Esophagus squamous epithelium (tissue), 5 donors: Measurements from ENCODE around the gene NEDD4. TPM values are rescaled to one million over a fixed set of nuclear protein-coding genes. Genes with fewer than 3 reads are reported as not detected.
A peak's percentile ranks its signal among the peaks of the same experiment; 100 is the strongest.

Experiments
- DNase-seq: peaks from one replicate; lab custom pipeline; 2025; lab: John Stamatoyannopoulos, UW
- H3K27ac ChIP-seq, 4 donors: fragments of 200-600 bp; sonication (generic); one replicate each; pipeline ENCODE4 v1.5.1; 2016 to 2019; ENCODE audit warnings: mild to moderate bottlenecking in 1 of 4
- H3K27me3 ChIP-seq, 4 donors: fragments of 200-600 bp; sonication (generic); 1 replicate in 3 of 4; 2 replicates in 1 of 4; pipeline versions ENCODE4 v1.5.1 to v1.6.0; 2017 to 2021; ENCODE audit warnings: antibody characterized with exemption in 1 of 4
- H3K36me3 ChIP-seq, 3 donors: fragments of 200-600 bp; sonication (generic); one replicate each; pipeline ENCODE4 v1.5.1; 2016 to 2019
- H3K4me1 ChIP-seq, 3 donors: fragments of 200-600 bp; sonication (generic); one replicate each; pipeline ENCODE4 v1.5.1; 2017 to 2019
- H3K4me3 ChIP-seq, 4 donors: fragments of 200-600 bp; sonication (generic); 1 replicate in 3 of 4; 2 replicates in 1 of 4; pipeline ENCODE4 v1.5.1; 2016 to 2019; ENCODE audit warnings: mild to moderate bottlenecking in 2 of 4, moderate library complexity in 1 of 4
- H3K9me3 ChIP-seq, 3 donors: fragments of 200-600 bp; sonication (generic); one replicate each; pipeline ENCODE4 v1.5.1; 2016 to 2019
- POLR2A ChIP-seq, 4 donors: fragments of 450-650 bp; IDR thresholded peaks; one replicate each; pipeline ENCODE4 v1.6.1; 2017; ENCODE audit warnings: antibody characterized with exemption in 4 of 4, mild to moderate bottlenecking in 4 of 4, moderate library complexity in 3 of 4
- WGBS, 2 donors: methylation state at CpG; one replicate each; pipeline ENCODE4 v1.1.5; 2018; 5-methylcytosine and 5-hydroxymethylcytosine counted together
- intact Hi-C: fragments of 100-400 bp; cut with DNase I; formaldehyde crosslinking; loops from one replicate; pipeline ENCODE4 v1.15.0; 2022
- total RNA-seq, 4 donors: library from RNA; depleted of rRNA; stranded (reverse); fragments of >200 nt; gene quantifications; one replicate each; pipeline ENCODE4 v1.1.0, GENCODE V29; 2016
- TF ChIP-seq, protein P1 (sequence below), 6 experiments: fragments of 450-650 bp in 4 of 6; fragments of 200-600 bp in 2 of 6; sonication (generic) in 2 of 6; IDR thresholded peaks; one replicate each; pipeline ENCODE4 v1.5.1; 2016 to 2019; ENCODE audit warnings: antibody characterized with exemption in 6 of 6, mild to moderate bottlenecking in 4 of 6, moderate library complexity in 4 of 6
- donor health status: DM: yes; HTN: yes; CAD: no.

The NEDD4 gene
- total RNA-seq, 4 donors from 2014 or later, result 4.5 to 15.1 (median 11.7) TPM

DNA sequence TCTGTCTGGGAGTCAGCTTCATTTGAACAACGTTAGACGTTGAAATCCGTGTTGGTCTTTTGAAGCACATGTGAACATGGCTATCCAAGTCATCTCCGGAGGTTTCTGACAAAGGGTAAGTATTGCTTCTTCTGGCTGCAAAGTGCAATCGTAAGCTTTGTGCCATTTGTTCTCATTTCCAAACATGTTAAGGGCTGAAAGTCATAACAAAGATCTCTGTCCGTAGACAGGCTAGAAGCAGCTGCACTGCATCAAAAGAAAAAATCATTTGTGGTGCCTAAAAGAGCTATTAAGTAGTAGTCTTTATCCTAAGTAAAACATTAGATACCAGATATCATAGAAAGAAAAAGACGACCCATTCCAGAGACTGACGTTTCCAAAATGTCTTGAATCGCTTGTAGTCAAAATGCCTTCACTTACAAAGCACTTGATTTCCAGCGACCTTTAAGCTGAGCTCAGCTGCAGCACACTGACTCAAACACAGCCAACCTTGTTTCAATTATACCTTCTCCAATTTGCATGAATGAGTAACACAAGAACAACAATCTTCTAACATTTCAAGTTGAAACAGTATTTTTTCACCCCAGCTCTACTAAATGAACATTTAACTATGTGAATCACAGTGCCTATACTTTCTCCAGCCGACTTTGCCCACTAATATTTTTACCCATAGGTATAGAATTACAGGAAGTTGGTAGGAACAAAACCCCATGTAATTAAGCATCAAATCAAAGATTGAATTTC is 76.6 kb downstream of the NEDD4 start:
- no peaks in the 10 kb centered on the region for H3K36me3 ChIP-seq
- peak overlapping the region in 1 of 4 donors; percentile 12 for H3K4me3 ChIP-seq
- H3K4me1 ChIP-seq, result peaks cover 0 to 17% (median 0%) of the 10 kb centered on the region in 3 donors
- TF ChIP-seq, protein P1, sequence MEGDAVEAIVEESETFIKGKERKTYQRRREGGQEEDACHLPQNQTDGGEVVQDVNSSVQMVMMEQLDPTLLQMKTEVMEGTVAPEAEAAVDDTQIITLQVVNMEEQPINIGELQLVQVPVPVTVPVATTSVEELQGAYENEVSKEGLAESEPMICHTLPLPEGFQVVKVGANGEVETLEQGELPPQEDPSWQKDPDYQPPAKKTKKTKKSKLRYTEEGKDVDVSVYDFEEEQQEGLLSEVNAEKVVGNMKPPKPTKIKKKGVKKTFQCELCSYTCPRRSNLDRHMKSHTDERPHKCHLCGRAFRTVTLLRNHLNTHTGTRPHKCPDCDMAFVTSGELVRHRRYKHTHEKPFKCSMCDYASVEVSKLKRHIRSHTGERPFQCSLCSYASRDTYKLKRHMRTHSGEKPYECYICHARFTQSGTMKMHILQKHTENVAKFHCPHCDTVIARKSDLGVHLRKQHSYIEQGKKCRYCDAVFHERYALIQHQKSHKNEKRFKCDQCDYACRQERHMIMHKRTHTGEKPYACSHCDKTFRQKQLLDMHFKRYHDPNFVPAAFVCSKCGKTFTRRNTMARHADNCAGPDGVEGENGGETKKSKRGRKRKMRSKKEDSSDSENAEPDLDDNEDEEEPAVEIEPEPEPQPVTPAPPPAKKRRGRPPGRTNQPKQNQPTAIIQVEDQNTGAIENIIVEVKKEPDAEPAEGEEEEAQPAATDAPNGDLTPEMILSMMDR (IDR thresholded peaks at IDR 0.05), result no peak
- TF ChIP-seq POLR2A (IDR thresholded peaks at IDR 0.05), result no peak
- no peaks in the 10 kb centered on the region for H3K9me3 ChIP-seq
- intact Hi-C loops, result no loop called here
- WGBS, 2 donors, result 52 to 58% methylated on average over 11 of the region's 11 CpGs
- DNase-seq, result no peak
- peak overlapping the region in 1 of 4 donors; percentile 6 for H3K27ac ChIP-seq
- H3K27me3 ChIP-seq, result no peaks in the 10 kb centered on the region

DNA sequence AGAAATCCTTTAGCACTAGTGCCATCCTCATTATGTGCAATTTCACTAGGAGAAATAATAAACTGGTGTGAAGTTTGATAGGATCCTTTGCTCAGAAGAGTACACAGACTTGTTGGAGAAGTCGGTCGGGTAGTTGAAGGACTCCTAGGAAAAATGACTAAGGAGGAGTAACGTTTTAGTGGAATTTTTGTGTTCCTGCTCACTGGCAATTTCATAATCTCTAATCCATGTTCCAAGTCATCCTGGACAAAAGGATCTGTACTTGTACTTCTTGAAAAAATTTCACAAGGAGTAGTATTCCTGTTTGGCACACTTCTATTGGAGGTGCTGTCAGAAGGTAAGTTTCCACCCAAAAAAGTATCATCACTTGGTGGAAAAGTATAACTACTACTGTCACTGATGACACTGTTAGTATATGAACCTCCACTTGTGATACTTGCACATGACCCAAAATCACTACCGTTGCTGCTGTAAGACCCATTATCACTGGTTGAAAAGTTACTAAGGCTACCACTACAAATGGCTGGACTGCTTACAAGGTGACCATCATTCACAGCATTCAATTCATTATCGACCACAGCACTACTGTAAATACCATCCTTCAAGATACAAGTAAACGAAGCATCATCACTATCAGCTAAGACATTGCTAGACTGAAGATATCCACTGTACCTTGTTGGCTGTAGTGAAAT is 77.4 kb downstream of the NEDD4 start:
- Histone ChIP-seq H3K27ac (peak overlapping the region in 1 of 4 donors; percentile 6), H3K9me3 (no peaks in the 10 kb centered on the region), H3K4me3 (peak overlapping the region in 1 of 4 donors; percentile 12), H3K4me1 (peaks cover 0 to 17% (median 0%) of the 10 kb centered on the region in 3 donors), H3K27me3 (no peaks in the 10 kb centered on the region), H3K36me3 (no peaks in the 10 kb centered on the region)
- TF ChIP-seq POLR2A (IDR thresholded peaks at IDR 0.05), result no peak
- TF ChIP-seq, protein P1 (IDR thresholded peaks at IDR 0.05), result no peak
- intact Hi-C loops, result no loop called here
- DNase-seq, result no peak
- WGBS, 2 donors, result 78 to 79% methylated on average over 6 of the region's 6 CpGs

DNA sequence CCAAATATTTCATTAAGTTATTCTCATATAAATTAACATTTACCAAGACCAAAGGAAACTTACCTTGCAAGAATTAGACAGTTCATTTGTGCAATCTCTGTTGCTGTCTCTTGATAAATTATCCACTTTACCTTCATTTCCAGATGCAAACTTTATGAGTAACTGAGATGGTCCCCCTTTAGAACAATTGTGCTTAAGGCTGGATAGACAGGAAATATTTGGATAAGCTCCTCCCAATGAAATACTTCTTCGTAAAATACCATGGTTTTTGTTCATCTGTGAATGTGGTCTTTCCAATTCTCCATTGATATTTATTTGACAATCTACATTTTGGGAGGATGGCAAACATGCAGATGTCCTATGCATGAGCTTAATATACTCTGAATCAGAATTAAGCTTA is 78.2 kb downstream of the NEDD4 start:
- Histone ChIP-seq H3K9me3 (no peaks in the 10 kb centered on the region), H3K4me1 (peaks cover 0 to 17% (median 0%) of the 10 kb centered on the region in 3 donors), H3K27me3 (no peaks in the 10 kb centered on the region), H3K36me3 (no peaks in the 10 kb centered on the region), H3K4me3 (no peak overlapping the region), H3K27ac (no peak overlapping the region)
- intact Hi-C loops, result no loop called here
- 80 to 100% methylated on average over 1 of the region's 1 CpG for WGBS, 2 donors
- TF ChIP-seq, protein P1 (IDR thresholded peaks at IDR 0.05), result no peak
- no peak for TF ChIP-seq POLR2A (IDR thresholded peaks at IDR 0.05)
- DNase-seq, result no peak

DNA sequence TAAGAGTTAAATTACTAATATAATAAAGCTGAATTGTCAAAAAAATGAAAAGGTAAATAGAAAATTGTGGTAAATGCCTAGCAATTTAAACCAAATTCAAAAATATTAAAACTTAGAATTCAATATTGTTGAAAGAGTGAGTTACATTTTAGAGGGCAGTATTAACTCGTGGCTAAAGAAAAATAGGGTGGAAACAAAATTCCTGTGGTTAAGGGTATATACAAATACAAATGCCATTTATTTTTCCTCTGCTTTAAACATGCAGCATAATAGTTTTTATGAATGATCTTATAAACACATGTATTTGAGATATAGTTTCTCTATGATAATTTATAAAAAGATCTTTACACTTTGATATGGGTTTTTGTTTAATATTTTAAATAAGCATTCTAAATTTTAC is 79.0 kb downstream of the NEDD4 start:
- TF ChIP-seq, protein P1 (IDR thresholded peaks at IDR 0.05), result no peak
- TF ChIP-seq POLR2A (IDR thresholded peaks at IDR 0.05), result no peak
- Histone ChIP-seq H3K36me3 (no peaks in the 10 kb centered on the region), H3K9me3 (no peaks in the 10 kb centered on the region), H3K27ac (no peak overlapping the region), H3K27me3 (no peaks in the 10 kb centered on the region), H3K4me3 (no peak overlapping the region), H3K4me1 (peaks cover 0 to 17% (median 0%) of the 10 kb centered on the region in 3 donors)
- WGBS, 2 donors, result 63 to 70% methylated on average over 1 of the region's 1 CpG
- intact Hi-C loops, result no loop called here
- DNase-seq, result no peak

DNA sequence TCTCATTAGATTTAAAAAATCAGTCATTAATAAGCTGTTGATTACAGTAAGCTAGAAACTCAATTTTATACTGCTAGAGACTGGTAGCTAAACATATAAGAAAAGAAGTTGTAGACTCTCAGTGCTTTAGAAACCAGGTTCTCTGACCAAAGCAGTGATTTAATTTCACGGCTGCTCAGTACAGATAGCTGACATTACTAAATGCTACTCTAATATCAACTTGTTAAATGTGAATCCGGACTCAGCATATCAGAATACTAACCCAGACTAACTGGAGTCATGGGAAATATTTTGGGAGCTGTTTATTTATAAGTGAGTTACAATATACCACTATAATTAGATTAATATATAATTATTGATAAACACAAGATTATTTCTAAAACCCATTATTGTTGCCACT is 80.4 kb downstream of the NEDD4 start:
- DNase-seq, result no peak
- no peaks in the 10 kb centered on the region for H3K9me3 ChIP-seq
- peaks cover 0 to 14% (median 0%) of the 10 kb centered on the region in 3 donors for H3K4me1 ChIP-seq
- no peaks in the 10 kb centered on the region for H3K27me3 ChIP-seq
- intact Hi-C loops, result no loop called here
- H3K36me3 ChIP-seq, result no peaks in the 10 kb centered on the region
- no peak overlapping the region for H3K27ac ChIP-seq
- TF ChIP-seq, protein P1 (IDR thresholded peaks at IDR 0.05), result no peak
- TF ChIP-seq POLR2A (IDR thresholded peaks at IDR 0.05), result no peak
- WGBS, 2 donors, result 93 to 95% methylated on average over 2 of the region's 2 CpGs
- no peak overlapping the region for H3K4me3 ChIP-seq
